ENCODE results near the gene CLPTM1L.

Gene CLPTM1L

DNA sequence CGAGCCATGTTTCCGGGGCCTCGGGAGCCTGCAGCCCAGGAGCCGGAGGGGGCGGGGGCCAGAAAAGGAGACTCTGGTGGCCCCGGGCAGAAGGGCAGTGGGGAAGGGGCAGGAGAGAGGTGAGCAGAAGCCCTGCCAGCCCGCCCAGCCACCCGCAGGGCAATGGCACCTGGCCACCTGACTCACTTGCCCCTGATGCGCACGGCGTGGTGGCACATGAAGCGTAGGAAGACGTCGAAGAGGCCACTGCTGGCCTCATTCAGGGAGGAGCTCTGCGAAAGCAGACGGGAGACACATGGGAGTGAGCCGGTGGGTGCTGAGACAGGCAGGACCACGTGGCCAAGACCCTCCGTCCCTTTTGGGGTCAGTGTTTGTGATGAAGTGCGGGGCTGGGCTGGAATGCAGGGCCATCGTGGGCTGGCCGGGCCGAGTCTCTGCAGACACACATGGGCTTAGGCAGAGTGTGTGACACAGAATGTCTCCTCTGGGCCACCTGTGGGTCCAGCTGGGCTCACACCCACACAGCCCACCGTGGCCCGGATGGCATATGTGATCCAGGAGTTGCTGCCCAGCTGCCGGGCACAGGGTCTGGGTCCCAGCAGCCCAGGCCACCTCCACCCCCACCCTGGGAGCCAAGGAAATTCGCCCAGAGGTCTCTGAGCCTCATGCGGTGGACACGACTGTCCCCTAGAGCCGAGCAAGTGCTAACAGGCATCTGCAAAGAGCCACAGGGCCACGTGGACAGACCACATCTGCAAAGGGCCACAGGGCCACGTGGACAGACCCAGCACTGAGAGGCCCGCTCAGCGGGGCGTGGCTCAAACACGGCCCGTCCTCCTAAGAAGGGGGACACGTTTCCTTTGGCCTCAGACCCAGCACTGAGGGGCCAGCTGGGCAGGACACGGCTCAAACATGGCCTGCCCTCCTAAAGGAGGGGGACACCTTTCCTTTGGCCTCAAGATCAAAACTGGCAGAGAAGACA lies 73.7 kb downstream of the CLPTM1L start:
- DNase-seq = no peak

DNA sequence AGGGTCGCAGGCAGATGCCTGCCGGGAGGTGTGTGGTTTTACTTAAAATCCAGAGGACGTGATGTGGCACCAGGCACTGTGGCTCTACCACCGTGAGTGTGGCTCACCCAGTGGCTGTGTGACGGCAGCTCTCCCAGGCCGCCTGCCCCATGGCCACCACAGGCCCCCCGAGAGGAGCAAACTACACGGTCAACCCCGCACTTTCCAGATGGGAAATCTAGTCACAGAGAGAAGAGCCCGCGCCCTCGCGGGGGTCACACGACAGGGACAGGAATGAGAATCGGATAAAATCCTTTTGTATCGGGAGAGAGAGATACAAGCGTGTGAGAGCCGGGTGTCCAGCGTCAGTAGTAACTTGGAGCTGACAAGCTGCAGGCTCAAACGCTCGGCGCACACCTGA lies 74.5 kb downstream of the CLPTM1L start:
- no peak for DNase-seq

DNA sequence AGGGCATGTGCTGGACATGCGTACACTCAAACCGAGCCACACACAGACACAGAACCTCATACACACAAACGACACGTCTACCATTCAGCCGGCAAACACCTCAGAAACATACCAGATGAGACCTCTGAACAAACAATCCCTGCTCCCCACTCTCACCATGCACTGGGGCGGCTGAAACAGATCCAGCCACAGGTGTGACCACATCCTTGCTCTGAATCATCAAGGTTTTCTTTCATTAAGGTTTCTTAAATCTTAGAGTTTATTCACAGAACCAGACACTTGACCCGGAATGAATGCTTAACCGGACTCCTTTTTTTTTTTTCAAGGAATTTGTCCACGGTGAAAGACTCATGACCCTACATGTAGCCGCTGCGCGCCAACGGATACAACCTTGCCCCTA lies 76.2 kb downstream of the CLPTM1L start:
- DNase-seq = peak; percentile 62

DNA sequence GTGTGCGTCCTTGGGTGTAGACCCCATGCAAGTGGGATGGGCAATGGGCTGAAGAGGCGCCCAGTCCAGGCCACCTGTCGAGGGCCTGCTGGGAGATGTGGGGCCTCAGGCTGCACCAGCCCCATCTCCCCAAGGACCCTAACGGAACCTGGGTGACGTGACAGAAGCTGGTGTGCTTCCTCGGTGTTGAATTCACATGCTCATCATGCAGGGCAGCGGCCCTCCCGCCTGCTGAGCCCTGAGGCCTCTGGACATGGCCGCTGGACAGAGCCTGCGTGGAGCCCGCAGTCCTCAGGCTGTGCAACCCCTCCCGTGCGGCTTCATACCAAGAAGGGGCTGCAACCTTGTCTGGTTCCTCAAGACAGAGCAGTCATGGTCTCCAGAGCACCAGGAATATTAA lies 76.8 kb downstream of the CLPTM1L start:
- no peak for DNase-seq
